AG20443 (cell line): ENCODE data around the gene GPR157.

Experiments used
- DNase-seq: peaks from one replicate; pipeline ENCODE4 v3.0.0; 2012; ENCODE audit warnings: low spot score, mixed read lengths

Gene GPR157

DNA sequence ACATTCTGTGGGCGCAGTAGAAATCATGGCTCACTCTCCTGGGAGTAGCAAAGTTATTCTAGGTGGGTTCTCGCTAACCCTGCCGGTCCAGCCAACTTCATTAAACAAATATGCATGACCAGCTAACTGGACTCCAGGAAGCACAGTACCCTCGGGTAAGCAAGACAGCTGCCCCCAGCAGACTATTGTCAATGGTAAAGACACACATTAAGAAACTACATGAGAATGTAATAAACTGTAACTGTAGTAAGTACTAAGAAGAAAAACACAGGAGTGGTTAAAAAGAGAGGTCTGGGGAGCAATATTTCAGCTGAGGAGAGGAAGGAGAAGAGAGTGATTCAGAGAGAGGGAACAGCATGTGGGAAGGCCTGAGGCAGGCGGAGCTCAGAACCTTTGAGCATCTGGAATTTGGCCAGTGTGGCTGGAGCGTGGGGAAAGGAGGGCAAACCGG lies 66.9 kb downstream of the GPR157 start:
- no peak for DNase-seq

DNA sequence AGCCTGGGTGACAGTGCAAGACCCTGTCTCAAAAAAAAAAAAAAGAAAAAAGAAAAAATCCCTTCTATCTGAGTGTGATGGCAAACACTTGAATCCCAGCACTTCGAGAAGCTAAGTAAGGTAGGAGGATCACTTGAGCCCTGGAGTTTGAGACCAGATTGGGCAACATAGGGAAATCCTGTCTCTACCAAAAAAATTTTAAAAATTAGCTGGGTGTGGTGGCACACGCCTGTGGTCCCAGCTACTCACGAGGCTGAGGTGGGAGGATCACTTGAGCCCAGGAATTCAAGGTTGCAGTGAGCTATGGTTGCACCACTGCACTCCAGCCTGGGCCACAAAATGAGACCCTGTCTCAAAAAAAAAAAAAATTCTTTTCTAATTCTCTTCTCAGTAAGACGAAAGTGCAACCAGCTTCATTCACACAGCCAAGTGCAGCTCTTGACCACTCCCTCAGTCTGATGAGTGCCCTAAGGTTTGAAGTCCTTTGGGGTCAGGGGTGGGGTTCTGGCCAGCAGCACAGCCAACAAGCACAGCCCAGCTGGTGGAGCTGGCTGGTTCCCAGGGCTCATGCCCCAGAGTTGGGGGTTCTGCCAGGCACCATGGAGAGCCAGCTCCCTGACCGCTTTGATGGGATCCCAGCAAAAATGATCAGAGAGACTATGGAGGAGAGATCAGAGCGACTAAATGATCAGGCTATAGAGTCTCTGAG lies 67.5 kb downstream of the GPR157 start:
- DNase-seq: no peak

DNA sequence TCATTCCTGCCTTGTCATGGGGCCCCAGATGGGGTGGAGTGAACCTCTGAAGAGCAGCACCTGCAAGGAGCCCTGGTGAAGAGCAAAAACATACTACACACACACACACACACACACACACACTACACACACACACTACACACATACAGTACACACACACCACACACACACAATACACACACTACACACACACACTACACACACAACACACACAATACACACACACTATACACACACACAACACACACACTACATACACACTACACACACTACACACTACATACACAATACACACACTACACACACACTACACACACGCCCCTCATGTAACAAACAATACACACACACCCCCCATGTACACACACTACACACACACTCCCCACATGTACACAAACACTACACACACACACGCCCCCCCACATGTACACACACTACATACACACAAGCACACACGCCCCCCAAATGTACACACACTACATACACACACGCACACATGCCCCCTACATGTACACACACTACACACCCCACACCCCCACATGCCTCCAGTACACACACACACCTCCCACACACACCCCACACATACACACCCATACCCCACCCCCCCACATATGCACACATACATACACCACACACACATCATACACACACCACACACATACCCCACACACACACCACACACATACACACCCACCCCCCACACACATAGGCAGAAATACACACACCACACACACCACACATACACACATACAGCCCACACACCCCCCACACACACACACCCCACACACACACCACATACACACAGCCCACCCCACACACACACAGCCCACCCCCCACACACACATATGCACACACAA lies 68.8 kb downstream of the GPR157 start:
- DNase-seq: no peak

DNA sequence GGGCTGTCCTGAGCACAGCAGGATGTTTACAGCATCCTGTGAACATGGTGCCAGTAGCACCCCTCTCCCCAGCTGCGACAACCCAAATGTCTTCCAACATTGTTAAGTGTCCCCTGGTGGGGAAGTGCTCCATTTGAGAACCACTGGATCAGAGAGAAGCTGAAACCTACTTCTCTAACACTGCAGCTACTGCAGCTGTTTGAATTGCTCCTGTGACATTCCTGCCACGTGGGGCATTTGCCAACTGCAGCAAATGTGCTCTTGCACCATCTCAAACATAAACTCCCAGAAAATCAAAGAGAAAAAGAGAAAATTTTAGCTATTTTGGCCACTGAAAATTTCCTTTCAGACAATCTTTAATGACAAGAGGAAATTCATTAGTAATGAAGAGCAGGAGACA lies 70.4 kb downstream of the GPR157 start:
- no peak for DNase-seq

DNA sequence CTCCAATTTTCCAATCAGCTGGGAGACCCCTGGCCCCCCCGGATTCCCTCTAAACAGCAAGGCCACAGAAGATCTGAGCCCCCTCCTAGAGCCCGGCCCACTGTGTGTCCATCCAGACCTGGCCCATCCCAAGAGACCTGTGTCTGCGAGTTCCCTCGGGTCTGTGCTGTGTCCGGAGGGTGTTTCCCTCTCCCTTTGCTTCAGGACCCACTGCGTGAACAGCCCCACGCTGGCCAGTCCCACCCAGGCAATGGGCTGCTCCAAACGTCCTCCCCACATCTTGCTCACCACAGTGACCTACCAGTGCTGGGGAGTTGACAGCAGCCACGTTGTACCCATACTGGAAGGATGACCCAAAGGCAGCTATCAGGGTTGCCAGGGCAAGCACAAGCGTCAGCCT lies 71.1 kb downstream of the GPR157 start:
- no peak for DNase-seq

DNA sequence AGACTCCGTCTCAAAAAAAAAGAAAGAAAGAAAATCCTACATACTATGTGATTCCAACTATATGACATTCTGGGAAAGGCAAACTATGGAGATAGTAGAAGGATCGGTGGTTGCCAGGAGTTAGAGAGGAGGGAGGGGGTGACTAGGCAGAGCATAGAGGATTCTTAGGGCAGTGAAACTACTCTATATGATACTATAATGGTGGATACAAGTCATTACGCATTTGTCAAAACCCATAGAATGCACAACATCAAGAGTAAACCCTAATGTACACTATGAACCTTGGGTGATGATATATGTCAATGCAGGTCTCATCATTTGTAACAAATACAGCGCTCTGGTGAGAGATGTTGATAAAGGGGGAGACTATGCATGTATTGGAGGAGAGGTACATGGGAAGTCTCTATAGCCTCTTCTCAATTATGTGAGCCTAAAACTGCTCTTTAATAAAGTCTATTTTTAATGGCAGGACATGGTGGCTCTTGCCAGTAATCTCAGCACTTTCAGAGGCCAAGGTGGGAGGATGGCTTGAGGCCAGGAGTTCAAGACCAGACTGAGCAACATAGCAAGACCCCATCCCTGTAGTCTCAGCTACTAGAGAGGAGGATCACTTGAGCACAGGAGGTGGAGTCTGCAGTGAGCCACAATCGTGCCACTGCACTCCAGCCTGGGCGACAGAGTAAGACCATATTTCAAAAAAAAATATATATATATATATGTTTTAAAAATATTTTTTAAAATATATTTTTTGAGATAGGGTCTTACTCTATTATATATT lies 76.4 kb downstream of the GPR157 start:
- DNase-seq: no peak

DNA sequence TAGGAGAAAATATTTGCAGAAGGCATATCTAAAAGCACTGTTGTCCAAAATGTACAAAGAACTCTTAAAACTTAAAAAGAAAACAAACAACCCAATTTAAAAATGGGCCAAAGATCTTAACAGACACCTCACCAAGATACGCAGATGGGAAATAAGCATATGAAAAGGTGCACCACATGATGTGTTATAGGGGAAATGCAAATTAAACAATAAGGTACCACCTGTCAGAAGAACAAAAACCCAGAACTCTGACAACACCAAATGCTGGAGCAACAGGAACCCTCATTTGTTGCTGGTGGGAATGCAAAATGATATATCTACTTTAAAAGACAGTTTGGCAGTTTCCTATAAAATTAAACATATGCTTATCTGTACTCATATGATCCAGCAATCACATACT lies 77.5 kb downstream of the GPR157 start:
- DNase-seq: no peak

DNA sequence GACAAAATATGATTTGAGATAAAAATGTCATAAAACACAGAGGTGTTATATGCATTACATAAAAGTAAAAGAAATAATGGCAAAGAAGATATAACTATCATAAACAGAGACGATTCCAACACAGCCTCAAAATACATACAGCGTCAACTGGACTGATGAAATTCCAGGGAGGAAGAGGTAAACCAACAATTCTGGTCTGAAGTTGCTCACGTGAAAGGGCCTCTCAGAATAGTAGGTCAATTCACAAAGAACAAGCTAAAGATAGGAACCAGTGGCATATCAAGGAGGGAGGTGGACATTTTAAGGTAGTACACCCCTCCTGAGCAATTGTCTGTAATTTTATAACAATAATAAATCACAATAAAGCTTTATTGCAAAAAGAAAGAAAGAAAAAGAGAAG lies 78.1 kb downstream of the GPR157 start:
- DNase-seq: no peak
